Central memory CD8-positive, alpha-beta T cell (primary cell): ENCODE data around the gene OPHN1.

Experiments used
- ATAC-seq: fragments of 150-1000 bp; cut with Tn5 transposase; replicated peaks from 2 replicates; pipeline ENCODE4 v1.10.0; 2022; ENCODE audit warnings: mild to moderate bottlenecking, moderate FRiP score, moderate number of reproducible peaks; ENCODE audit not compliant: poor library complexity, severe bottlenecking; ENCODE audit errors: extremely low read depth
- DNase-seq, 2 donors: peaks; one replicate each; pipeline ENCODE4 v3.0.0; 2021; ENCODE audit warnings: low spot score in 2 of 2
- H3K27ac Mint-ChIP-seq: one replicate; pipeline ENCODE4 v1.8.0; 2022; ENCODE audit warnings: low read depth, mild to moderate bottlenecking, moderate library complexity, mixed read lengths
- H3K27me3 Mint-ChIP-seq: one replicate; pipeline ENCODE4 v1.8.0; 2022; ENCODE audit warnings: mixed read lengths
- H3K36me3 Mint-ChIP-seq: one replicate; pipeline ENCODE4 v1.8.0; 2022; ENCODE audit warnings: mild to moderate bottlenecking, moderate library complexity, mixed read lengths; ENCODE audit not compliant: insufficient read depth
- H3K4me1 Mint-ChIP-seq: one replicate; pipeline ENCODE4 v1.8.0; 2022; ENCODE audit warnings: mixed read lengths
- H3K4me3 Mint-ChIP-seq: one replicate; pipeline ENCODE4 v1.8.0; 2022; ENCODE audit warnings: mild to moderate bottlenecking, moderate library complexity, mixed read lengths
- H3K9me3 Mint-ChIP-seq: one replicate; pipeline ENCODE4 v1.8.0; 2022; ENCODE audit warnings: mixed read lengths

OPHN1 gene

GRCh38 chrX:68256990-68257389 lies 176.3 kb downstream of the OPHN1 start:
- H3K36me3 Mint-ChIP-seq, result no peaks in the 10 kb centered on the region
- H3K27ac Mint-ChIP-seq, result no peak overlapping the region

DNA sequence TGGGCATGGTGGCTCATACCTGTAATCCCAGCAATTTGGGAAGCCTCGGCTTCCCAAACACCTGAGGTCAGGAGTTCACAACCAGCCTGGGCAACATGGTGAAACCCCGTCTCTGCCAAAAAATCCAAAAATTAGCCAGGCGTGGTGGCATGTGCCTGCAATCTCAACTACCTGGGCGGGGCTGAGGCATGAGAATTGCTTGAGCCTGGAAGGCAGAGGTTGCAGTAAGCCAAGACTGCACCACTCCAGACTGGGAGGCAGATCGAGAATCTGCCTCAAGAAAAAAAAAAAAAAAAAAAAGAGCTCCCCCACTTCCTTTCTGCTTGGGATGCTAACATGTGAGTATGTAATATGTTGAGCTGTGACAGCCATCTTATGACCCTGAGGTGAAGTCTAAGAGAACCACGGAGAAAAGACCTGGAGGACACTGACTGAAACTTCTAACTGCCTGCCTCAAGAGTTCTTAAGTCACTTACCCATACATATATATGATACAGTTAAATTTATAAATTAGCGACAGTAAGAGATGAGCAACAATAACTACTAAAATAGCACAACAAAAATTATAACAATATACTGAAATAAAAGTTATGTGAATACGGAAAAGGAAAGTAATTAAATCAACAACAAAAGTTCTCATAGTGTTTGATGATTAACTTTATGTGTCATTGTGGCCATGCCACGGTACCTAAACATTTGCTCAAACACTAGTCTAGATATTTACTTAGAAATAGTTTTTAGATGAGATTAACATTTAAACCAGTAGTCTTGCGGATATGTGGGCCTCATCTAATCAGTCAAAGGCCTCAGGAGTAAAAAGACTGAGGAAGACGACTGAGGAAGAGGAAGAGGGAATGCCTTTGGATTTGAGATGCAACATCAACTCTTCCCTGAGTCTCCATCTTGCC lies 178.3 kb downstream of the OPHN1 start:
- Mint-ChIP-seq H3K36me3 (no peaks in the 10 kb centered on the region), H3K27me3 (no peaks in the 10 kb centered on the region), H3K9me3 (no peaks in the 10 kb centered on the region), H3K27ac (no peak overlapping the region), H3K4me3 (no peak overlapping the region), H3K4me1 (no peaks in the 10 kb centered on the region)
- ATAC-seq (no peak), DNase-seq (no peak)

More at GRCh38 chrX:68256990-68257389, 176.3 kb downstream of the OPHN1 start:
- Mint-ChIP-seq H3K27me3 (peaks cover 14% of the 10 kb centered on the region), H3K9me3 (no peaks in the 10 kb centered on the region), H3K4me1 (no peaks in the 10 kb centered on the region), H3K4me3 (no peak overlapping the region)
- DNase-seq (no peak), ATAC-seq (no peak)

DNA sequence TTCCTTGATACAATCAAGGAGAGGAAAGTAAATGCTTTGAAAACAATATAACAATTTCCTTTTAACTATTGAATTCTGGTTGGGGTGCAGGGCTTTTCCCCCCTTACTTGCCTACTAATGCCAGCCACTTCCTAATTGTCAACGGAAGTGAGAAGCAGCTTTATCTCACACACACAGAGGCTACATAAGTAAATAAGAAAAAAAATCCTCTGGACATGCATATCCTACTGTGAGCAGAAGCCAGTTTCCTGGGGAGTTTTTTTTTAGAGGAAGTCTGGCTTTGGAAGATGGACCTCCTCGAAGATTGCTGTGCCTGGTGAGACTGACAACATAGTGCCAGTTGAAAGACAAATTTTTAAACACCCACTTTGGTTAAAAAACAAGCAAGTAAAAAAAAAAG lies 180.6 kb downstream of the OPHN1 start:
- H3K27ac Mint-ChIP-seq, result no peak overlapping the region
- no peak for ATAC-seq
- no peak overlapping the region for H3K4me3 Mint-ChIP-seq
- no peak for DNase-seq
- H3K4me1 Mint-ChIP-seq, result no peaks in the 10 kb centered on the region
- H3K27me3 Mint-ChIP-seq, result no peaks in the 10 kb centered on the region
- H3K36me3 Mint-ChIP-seq, result no peaks in the 10 kb centered on the region
- no peaks in the 10 kb centered on the region for H3K9me3 Mint-ChIP-seq

- no peak for ATAC-seq
- H3K4me1 Mint-ChIP-seq, result no peaks in the 10 kb centered on the region
- DNase-seq, result no peak
- H3K27ac Mint-ChIP-seq, result no peak overlapping the region
- no peaks in the 10 kb centered on the region for H3K36me3 Mint-ChIP-seq
- no peaks in the 10 kb centered on the region for H3K27me3 Mint-ChIP-seq
- no peaks in the 10 kb centered on the region for H3K9me3 Mint-ChIP-seq
- H3K4me3 Mint-ChIP-seq, result no peak overlapping the region
Observed at GRCh38 chrX:68249903-68250302, 183.4 kb downstream of the OPHN1 start.

- ATAC-seq (no peak), DNase-seq (no peak)
- no peak overlapping the region for H3K4me3 Mint-ChIP-seq
- H3K4me1 Mint-ChIP-seq, result no peaks in the 10 kb centered on the region
- no peak overlapping the region for H3K27ac Mint-ChIP-seq
- no peaks in the 10 kb centered on the region for H3K36me3 Mint-ChIP-seq
- H3K27me3 Mint-ChIP-seq, result no peaks in the 10 kb centered on the region
- H3K9me3 Mint-ChIP-seq, result no peaks in the 10 kb centered on the region
Observed at GRCh38 chrX:68249401-68249831, 183.9 kb downstream of the OPHN1 start.

DNA sequence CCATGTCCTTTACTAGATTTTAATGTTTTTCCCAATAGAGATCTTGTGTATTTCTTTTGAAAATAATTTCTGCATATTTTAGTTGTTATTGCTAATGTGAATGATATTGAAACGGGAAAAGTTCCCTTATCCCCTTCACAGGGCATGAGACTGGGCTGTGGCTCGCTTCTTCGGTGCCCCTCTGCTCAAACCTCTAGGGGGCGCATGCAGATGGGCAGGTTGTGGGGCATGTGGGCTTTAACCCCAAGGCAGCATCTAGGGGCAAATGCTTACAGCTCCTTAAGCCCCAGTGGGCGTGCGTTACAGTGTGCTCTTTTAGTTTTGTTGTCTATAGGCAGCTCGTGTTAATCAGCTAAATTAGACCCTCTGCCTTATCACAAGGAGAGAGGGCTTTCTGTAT lies 194.7 kb downstream of the OPHN1 start:
- Mint-ChIP-seq H3K27me3 (no peaks in the 10 kb centered on the region), H3K9me3 (no peaks in the 10 kb centered on the region), H3K4me3 (no peak overlapping the region), H3K4me1 (no peaks in the 10 kb centered on the region), H3K36me3 (peaks cover 1% of the 10 kb centered on the region), H3K27ac (no peak overlapping the region)
- ATAC-seq (no peak), DNase-seq (no peak)

DNA sequence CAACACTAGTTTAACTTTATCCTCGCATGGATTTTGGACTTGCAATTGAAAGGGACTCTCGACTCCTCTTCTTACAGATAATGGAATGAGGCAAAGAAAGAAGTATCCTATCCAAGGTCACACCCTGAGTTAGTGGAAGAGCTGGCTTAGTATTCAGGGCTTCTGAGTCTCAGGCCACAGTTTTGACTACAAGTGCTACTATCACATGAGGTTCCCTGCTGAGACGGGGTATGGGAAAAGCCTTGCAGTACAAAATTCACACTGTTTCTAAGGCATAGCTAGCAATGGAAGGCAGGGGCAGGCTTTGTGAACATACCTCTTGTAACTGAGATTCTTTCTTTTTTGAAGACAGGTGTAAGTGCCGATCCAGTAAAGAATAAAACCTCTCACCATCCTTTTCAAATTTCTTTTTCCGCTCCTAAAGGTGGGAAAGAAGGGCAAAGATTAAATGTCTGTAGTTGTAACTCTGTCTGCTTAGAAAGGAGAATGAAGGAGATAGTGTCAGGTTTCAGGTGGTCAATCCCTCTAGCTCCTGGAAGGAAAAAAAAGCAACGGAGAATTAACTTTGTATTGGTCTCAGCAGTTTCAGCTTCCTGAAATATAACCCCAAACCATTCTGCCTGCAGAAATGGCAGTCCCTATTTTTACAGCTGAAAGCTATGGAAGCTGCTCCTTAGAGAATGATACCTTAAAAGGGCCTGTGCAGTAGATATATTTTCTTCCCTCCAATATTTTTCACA lies 199.0 kb downstream of the OPHN1 start:
- H3K4me3 Mint-ChIP-seq, result no peak overlapping the region
- no peaks in the 10 kb centered on the region for H3K9me3 Mint-ChIP-seq
- H3K4me1 Mint-ChIP-seq, result no peaks in the 10 kb centered on the region

GRCh38 chrX:68232206-68232605 lies 201.1 kb downstream of the OPHN1 start:
- H3K9me3 Mint-ChIP-seq, result no peaks in the 10 kb centered on the region
- no peak for ATAC-seq
- H3K4me1 Mint-ChIP-seq, result no peaks in the 10 kb centered on the region
- H3K4me3 Mint-ChIP-seq, result no peak overlapping the region
- no peaks in the 10 kb centered on the region for H3K27me3 Mint-ChIP-seq
- peaks cover 1% of the 10 kb centered on the region for H3K36me3 Mint-ChIP-seq
- H3K27ac Mint-ChIP-seq, result no peak overlapping the region
- DNase-seq, result no peak

More for the DNA sequence above, 199.0 kb downstream of the OPHN1 start:
- H3K27ac Mint-ChIP-seq, result no peak overlapping the region
- DNase-seq (no peak), ATAC-seq (no peak)
- no peaks in the 10 kb centered on the region for H3K27me3 Mint-ChIP-seq
- H3K36me3 Mint-ChIP-seq, result peaks cover 1% of the 10 kb centered on the region

DNA sequence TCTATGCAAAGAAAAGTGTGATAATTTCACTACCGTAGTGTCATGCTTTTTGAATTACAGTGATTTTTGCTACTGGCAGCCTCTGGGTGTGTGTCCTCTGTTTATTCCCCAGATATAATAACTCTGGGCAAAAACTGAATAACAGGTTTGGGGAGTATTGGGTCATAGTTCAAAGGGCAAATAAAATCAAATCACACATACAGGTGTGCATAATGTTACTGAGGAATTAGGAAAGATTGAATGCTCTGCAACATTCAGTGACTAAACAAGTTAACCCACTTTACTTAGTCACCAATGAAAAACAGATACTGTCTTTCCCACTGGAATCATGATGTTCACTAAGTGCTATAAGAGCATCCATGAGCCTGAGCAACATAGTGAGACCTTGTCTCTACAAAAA lies 224.3 kb downstream of the OPHN1 start:
- H3K27ac Mint-ChIP-seq, result no peak overlapping the region
- H3K9me3 Mint-ChIP-seq, result no peaks in the 10 kb centered on the region
- H3K4me1 Mint-ChIP-seq, result no peaks in the 10 kb centered on the region
- H3K27me3 Mint-ChIP-seq, result peaks cover 27% of the 10 kb centered on the region
- no peaks in the 10 kb centered on the region for H3K36me3 Mint-ChIP-seq
- ATAC-seq, result no peak
- no peak for DNase-seq
- H3K4me3 Mint-ChIP-seq, result no peak overlapping the region

DNA sequence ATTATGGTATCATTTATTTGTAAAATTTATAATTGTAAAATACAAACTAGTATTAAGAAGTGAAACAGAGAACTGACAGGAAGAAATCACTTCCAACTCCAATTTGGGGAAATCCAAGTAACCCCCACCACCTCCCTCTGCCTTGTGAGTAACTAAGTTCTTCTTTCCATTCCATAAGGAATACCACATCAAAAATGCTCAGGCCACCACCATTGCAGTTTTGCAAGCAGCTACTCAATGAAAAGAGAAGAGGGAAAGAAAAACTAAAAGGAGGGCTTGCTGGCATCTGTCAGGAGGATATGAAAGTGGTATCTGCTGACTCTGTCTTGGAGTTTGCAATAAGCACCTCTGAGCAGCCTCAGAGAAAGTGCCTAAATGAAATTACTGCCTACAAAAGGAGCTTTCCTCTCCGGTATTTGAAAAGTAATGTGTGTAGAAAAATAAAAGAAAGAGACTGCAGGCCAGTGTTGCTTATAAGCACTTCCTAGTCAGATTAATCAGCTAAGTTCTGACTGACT lies 228.7 kb downstream of the OPHN1 start:
- Mint-ChIP-seq H3K36me3 (no peaks in the 10 kb centered on the region), H3K4me3 (no peak overlapping the region), H3K4me1 (no peaks in the 10 kb centered on the region), H3K9me3 (no peaks in the 10 kb centered on the region), H3K27me3 (peaks cover 17% of the 10 kb centered on the region), H3K27ac (no peak overlapping the region)
- DNase-seq, result no peak
- no peak for ATAC-seq

DNA sequence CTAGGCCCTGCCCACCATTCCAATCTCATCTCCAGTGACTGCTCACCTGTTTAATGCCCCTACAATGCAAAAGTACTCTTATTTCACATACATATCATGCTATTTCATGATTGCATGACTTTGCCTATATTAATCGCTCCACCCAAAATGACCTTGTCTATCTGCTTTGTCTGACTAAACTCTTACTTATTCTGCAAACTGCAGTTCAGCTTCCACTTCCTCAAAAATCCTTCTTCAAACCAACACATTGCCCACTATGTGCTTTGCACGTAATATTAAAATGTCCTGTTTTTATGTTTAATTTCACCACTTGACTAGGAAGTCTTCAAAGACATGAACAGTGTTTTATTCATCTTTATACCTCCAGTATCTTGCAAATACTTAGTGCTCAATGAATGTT lies 229.6 kb downstream of the OPHN1 start:
- H3K27ac Mint-ChIP-seq, result no peak overlapping the region
- H3K4me3 Mint-ChIP-seq, result no peak overlapping the region
- no peaks in the 10 kb centered on the region for H3K4me1 Mint-ChIP-seq
- ATAC-seq, result no peak
- H3K9me3 Mint-ChIP-seq, result no peaks in the 10 kb centered on the region
- DNase-seq, result no peak
- no peaks in the 10 kb centered on the region for H3K36me3 Mint-ChIP-seq
- H3K27me3 Mint-ChIP-seq, result peaks cover 16% of the 10 kb centered on the region

GRCh38 chrX:68203211-68203610 lies 230.1 kb downstream of the OPHN1 start:
- Mint-ChIP-seq H3K9me3 (no peaks in the 10 kb centered on the region), H3K4me3 (no peak overlapping the region), H3K36me3 (no peaks in the 10 kb centered on the region), H3K27ac (no peak overlapping the region), H3K27me3 (peaks cover 12% of the 10 kb centered on the region), H3K4me1 (no peaks in the 10 kb centered on the region)
- ATAC-seq, result no peak
- no peak for DNase-seq
